ENCODE data around the gene PIGQ.

The PIGQ gene

DNA sequence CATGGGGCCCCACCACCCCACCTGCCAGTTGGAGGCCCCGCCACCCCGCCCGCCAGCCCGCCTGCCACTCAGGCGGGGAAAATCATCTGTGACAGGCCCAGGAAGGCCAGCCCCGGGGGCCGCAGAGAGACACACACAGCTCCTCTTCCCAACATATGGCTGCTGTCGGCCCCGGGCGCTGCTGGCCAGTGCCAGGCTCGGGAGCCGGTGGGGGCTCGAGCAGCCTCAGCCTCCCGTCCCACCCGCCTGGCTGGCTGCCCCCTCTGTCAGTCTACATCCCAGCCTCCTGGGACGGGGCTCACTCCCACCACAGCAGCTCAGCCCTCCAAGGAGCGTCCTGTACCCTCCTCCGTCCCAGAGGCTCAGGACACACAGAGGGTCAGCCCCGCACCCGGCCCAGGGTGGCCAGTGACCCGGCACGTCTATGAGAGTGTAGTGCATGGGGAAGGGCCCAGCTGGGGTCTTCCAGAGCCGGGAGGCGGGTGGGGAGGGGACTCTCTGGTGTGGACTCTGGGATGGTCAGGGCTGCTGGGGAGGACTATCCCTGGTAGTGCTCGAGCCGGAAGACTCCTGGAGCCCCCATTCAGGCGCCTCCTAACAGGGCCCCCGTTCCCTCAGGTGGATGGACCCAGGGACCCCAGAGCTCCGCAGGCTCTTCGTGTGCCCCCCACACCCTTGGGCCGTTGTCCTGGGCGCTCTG, 13.1 kb upstream of the PIGQ start:
- DNase-seq, result no peak

DNA sequence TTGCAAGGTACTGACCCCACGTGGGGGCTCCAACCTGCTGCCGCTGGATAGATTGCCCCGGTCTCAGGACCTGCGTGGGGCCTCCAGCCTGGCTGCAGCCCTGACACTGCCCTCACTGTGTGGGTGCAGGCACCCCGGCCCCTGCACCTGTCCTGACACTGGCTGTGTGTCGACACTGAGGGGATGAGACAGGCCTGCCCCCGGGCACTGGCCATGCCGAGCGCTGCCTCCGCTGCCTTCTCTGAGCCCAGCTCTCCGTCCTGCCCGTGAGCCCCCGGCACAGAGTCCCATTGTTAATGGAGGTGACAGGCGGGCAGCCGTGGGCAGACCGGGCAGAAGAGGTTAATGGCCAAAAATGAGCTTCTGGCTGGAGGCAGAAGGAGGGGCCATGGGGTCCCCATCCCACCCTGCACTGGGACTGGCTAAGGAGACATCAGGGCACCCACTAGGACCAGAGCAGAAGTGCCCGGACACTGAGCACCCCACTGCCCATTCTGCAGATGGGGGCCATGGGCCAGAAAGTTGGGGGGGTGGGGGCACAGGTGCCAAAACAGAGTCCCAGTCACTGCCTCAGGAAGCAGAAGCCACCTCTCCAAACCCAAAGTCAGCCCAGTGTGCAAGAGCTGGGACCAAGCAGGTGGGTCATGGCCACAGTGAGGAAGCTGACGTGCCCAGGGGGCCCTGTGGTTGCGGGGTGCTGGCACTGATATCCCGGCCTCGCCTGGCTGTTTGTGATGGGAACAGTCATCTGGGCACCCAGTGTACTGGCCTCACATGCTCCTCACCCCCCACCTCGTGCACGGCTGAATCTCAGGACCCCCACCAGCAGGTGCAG, 12.1 kb upstream of the PIGQ start:
- no peak for DNase-seq

DNA sequence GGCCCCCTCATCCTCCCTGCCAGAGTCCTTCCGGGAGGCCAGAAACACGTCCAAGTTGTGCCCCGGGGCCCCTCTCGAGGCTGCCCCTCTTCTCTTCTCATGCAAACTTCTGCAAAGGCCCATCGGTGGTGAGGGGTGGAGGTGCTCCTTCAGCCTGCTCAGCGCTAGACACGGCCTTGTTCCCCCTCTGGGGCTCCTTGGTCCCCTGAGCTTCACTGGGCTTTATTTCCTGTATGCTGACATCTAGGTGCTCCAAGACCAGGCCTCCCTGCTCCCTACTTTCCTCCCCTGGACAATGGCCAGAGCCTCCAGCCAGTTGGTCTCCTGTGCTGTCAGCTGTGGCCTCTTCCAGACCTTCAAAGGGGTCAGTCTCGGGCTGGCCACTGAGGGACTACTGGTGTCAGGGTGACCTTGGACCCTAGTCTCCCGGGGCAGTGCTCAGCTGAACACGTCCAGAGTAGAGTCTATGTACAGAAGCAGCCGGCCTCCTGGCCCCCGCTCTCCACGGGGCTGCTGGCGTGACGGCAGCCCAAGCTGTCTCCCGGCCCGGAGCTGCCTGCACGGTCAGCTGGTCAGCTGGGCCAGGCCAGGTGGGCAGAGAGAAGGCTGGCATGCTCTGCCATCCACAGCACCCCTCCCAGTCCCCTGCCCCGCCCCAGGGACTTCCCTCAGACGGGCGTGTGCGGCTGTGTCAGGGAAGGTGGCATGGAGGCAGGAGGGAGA, 11.3 kb upstream of the PIGQ start:
- no peak for DNase-seq

DNA sequence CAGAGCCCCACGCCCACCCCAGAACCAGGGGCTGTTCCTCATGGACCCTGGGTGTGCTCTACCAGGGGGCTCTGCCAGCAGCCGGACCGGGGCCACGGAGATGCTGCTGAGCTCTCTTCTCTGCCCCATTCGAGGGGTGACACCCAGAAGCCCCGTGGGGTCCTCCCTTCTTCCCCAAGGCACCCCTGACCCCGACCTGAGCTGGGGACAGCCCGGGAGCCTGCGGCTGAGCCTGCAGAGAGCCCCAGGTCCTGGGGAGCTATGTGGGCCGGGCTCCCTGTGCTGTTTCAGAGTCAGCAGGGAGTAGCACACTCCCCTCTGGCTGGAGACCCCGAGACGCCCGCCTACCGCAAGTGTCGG, 10.8 kb upstream of the PIGQ start:
- DNase-seq, result no peak

- DNase-seq, result peak in 1 of 2 experiments; percentile 23
Observed at GRCh38 chr16:559411-560203, 10.2 kb upstream of the PIGQ start.

DNA sequence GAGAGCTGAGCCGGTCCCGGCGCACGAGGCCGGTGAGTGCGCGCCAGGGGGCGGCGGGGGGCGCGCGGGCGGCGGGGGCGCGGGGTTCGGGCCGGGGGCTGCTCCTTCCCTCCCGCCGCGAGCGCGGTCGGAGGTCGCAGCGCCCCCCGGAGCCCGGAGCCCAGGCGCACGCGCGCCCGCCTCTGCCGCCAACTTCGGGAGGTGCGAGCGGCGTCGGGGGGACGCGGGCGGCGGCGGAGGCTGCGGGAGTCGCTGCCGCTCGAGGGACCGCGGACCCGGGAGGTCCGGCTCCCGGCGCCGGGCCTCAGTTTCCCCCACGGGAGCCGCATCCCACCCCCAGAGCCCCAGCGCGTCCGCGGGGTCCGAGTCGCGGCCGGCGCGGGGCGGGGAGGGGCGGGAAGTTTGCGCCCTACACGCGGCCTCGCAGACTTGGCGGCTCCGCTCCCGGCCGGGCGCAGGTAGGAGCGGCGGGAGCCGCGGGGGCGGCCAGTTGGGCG, 9.5 kb upstream of the PIGQ start, which contains the start of gene PRR35:
Gene PRR35 (plus strand): TSS at position 191 of the 497 bp plus-strand sequence. CDS start 2,901 bp downstream, outside the sequence.
- no peak for DNase-seq

GRCh38 chr16:560701-561412, 8.9 kb upstream of the PIGQ start:
- no peak for DNase-seq

DNA sequence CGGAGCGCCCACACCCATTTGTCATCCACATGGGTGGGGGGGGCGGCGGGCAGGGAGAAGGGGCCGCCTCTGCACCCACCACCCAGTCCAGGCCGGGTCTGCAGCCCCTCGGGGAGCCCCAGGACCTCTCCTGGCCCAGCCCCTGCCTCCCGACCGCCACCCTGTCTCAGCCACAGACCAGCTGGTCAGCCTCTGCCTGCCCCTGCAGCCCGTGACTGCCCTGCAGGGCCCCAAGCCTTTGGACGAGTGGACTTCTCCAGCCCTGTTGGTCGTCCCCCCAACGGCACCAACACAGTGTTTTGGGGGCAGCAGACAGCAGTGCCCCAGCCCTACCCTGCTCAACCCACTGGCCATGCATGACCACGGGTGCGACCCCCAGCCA, 8.4 kb upstream of the PIGQ start:
- no peak for DNase-seq

- DNase-seq, result peak; percentile 31 to 64
Observed at GRCh38 chr16:561957-562938, 7.5 kb upstream of the PIGQ start.

- DNase-seq, result no peak
Observed at GRCh38 chr16:563072-563644, 6.6 kb upstream of the PIGQ start.

GRCh38 chr16:564690-565418, 4.9 kb upstream of the PIGQ start:
- no peak for DNase-seq

DNA sequence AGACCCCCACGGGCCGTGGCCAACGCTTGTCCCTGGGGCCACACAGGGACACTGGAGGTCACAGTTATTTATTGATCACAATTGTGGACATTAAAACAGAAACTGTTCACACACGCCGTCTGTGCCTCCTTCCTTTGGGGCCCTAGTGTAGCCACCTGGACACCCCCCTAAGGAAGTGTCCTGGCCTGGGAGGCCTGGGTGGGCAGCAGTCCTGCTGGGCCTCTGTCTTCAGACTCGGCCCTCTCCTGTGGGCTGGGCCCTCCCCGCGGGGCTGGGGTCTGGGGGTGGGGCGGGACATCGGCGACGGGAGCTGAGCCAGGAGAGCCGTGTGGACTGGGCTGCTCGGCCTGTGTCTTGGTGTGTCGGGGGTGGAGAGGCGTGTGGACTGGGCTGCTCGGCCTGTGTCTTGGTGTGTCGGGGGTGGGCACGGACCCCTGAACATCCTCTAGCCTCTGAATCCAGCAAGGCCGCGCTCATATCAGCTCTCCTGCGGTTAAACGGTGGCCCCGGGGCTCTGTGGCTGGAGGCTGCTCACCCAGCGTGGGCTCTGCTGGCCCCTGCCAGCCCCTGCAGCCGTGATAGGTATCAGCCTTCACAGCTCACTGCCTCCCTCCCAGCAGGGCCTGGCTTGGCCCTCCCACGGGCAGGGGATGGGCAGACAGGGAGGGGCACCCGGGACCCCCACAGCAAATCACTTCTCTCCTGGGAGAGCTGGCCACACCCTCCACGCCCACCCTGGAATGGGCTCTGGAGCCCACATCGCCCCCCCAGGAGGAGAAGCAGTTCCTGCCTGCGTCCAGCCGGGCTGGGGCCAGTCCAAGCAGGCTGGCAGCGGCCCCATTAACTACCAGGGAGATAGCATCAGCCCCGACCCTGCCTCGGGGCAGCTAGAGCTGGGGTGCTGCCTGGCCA, 4.1 kb upstream of the PIGQ start:
- DNase-seq, result no peak

DNA sequence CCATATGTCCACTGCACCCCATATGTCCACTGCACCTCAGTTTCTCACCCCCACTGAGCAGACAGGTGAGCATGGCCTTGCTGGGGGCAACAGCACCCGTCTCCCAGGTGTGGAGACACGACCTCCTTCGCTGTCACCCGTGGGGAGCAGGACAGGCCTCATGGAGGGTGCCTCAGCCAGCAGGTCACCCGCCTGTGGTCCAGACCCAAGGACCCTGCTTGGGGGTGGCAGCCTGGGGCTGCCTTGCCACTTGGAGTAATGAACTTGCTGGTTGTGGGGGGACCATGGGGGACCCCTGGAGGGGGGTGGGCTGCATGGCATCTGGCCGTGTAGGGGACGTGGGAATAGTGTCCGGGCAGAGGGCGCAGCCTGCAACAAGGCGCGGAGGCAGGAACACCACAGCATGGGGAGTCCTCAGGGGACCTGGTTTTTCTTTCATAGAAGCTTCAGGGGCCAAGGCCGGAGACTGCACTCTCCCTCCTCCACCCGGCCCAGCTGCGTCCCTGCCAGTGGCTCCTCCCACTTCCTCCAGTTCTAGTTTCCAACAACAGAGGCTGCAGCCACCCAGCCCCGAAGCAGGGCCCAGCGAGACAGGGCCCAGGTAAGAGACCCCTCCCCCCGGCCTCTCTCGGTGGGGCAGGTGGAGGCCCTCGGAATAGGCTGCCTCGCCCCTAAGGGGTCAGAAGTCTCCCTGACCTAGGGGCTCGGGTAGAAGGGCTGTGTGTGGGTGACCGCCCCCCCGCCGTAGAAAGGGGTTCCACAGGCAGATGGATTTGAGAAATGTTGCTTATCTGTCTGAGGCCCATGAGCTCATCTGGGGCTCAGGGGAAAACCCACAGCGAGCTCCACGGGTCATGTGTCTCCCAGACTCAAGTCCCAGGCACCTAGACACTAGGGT, 3.0 kb upstream of the PIGQ start, which contains the start of gene NHLRC4:
Gene NHLRC4 (plus strand): TSS at position 531 of the 898 bp plus-strand sequence. CDS start 1,043 bp downstream, outside the sequence.
- no peak for DNase-seq

DNA sequence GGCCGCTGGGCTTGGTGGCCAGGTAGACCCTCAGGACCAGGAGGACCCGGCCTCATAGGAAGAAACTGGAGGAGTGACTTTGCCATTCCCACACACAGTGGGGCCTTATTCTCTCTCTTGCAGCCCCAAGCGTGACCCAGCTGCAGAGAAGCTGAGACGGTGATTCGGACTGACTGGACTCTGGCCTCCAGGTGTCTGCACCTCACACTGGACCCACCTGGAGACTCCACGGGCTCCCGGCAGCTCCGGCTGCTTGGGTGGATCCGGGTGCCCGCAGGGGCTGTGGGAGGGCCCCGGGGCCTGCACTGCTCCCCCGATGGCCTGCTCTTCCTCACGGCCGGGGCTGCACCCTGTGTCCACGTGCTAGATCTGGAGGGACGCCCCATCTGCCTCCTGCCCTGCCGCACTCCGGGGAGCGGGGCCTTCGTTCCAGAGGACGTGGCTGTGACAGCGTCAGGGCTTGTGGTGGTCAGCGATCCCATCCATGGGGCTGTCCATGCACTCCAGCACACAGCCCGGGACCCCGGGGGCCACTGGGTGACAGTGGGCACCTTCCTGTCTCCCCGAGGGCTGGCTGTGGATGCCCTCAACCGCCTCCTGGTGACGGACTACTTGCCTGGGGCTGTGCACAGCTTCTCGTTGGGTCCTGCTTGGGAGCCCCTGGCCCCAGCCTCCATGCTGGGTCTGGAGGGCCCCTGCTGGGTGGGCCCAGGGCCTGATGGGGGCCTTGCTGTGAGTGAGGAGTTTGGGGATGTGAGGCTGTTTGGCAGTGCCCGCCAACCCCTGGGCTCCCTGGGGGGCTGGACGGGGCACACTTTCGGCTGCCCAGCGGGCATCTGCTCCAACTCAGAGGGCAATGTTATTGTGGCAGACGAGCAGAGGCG, 2.2 kb upstream of the PIGQ start:
- DNase-seq, result no peak

DNA sequence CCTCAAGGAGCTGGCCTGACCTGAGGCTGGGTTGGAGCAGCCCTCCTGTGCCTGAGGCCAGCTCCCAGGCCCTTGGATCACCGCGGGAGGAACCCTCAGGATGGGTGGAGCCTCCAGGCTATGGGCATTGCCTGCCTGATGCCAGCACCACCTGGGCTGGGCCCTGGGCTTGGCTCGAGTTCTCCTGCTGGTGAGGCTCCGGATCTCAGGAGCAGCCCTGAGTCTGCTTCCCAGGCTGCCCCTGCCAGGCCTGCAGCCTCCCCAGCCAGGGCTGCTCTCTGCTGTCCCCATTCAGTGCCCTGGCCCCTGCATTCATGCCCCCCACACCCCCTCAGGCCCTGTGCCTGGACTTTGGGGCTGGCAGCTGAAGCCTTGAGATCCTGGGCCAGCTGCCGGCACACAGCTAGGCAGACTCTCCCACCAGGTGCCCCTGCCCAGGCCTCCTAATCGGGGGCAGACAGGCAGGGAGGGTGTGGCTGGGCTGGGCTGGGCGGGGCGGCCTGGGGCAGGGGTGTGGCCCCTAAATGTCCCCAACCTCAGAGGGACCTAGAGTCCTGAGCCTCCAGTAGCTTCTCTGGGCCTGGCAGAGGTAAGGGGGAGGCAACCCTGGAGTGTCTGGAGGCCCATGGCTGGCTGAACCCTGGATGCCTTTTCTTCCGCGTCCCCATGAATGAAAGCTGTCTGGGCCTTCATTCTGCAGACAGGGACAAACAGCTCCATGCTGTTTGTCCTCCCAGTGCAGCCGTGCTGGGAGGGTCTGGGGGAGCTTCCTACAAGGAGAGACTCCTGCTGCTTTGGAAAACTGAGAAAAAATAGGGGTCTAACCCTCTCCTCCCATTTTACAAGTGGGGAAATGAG, 1.1 kb upstream of the PIGQ start:
- no peak for DNase-seq
